ENCODE results near the gene NAP1L1.

NAP1L1 gene

GRCh38 chr12:76083904-76084862 lies at the start of gene NAP1L1:
Gene NAP1L1 (minus strand): TSS chr12:76084685. CDS start chr12:76074219, 10,466 bp downstream.
- DNase-seq = peak; percentile 95

- no peak for DNase-seq
Observed at GRCh38 chr12:76127588-76127987, 43.1 kb upstream of the NAP1L1 start.

- no peak for DNase-seq
Observed at GRCh38 chr12:76124456-76124855, 40.0 kb upstream of the NAP1L1 start.

- DNase-seq = no peak
Observed at GRCh38 chr12:76123259-76124212, 39.1 kb upstream of the NAP1L1 start.

GRCh38 chr12:76119887-76120286 lies 35.4 kb upstream of the NAP1L1 start:
- DNase-seq = no peak

DNA sequence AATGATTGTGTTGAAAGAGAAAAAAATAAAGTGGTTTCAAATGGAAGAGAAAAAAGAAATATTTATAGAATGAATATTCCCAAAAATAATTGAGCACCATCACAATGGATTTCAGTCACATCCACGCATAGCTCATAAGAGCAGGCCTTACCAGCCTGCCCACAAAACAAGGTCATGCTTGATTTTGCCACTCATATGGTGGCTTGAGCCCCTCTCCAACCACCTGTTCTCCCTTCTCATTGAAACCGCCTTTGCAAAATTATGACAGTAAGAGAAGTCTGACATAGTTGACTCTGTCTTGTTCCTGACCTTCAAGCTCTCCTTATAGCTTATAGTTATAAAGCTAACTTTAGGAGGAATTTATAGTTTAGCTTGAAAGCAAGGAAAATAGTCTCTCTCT lies 33.3 kb upstream of the NAP1L1 start:
- DNase-seq = no peak

GRCh38 chr12:76117067-76117691 lies 32.7 kb upstream of the NAP1L1 start:
- no peak for DNase-seq

DNA sequence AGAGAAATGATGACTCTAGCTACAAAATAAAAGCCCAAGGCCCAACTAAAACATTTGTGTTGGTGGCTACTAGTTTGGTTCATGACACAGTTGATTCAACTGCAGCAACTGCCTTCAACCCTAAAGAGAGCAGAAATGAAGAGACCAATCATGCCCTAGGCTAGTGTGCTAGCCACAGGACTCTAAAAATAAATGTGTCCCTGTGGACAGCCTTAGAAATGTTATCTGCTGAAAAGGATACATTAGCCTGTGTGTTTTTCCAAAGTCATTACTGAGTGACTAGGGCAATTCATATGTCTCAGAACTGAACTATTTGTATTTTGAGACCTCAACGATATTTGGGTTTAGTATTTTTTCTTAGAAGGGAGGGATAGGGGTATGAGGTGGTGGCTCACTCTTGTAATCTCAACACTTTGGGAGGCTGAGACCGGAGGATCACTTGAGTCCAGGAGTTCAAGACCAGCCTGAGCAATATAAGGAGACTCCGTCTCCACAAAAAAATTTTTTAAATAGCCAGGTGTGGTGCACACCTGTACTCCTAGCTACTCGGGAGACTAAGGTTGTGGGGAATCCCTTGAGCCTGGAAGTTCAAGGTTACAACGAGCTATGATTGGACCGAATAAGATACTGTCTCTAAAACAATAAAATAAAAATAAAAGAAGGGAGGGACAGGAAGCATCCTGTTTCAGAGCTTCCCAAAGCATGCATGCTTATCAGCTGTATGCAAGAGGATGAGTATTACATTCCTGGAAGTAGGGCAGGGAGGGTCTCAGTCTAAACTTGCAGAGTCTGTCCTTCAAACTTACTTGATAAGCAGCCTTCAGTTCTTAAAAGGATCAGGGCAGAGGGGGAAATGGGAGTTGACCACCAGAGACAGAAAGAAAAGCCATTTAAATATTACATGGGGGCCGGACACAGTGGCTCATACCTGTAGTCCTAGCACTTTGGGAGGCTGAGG lies 29.6 kb upstream of the NAP1L1 start:
- no peak for DNase-seq

GRCh38 chr12:76111209-76111749 lies 26.8 kb upstream of the NAP1L1 start:
- no peak for DNase-seq

GRCh38 chr12:76109879-76110278 lies 25.4 kb upstream of the NAP1L1 start:
- no peak for DNase-seq

GRCh38 chr12:76108356-76108755 lies 23.9 kb upstream of the NAP1L1 start:
- no peak for DNase-seq

GRCh38 chr12:76106631-76107030 lies 22.1 kb upstream of the NAP1L1 start:
- DNase-seq = no peak

- DNase-seq = no peak
Observed at GRCh38 chr12:76103958-76104357, 19.5 kb upstream of the NAP1L1 start.

DNA sequence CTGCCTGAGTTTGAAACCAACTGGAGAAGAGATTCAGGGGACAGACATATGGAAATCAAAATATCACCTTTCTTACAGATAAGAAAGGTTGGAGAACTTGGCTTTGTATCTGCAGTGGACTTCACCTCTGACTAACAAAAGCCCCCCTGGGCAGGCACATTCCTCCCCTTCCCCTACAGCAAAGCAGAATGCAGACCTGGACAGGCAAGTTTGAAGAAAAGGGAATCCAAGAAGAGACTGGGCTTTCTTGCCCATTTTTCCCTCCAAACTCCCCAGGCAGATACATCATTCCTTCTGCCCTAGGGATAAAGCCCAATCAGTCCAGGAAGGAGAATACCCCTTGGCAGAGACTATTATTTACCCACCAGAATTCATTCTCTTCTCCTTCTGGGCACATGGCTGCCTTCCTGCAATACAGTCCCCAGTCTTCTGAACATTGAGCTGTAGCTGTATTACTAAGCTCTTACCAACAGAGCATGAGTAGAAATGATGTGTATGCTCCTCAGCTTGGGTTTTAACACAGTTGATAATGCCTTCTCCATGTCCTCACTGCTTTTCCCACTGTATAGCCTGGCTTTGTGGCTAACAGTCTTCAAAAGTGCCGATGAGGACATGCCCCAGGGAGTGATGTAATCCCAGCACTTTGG lies 17.4 kb upstream of the NAP1L1 start:
- no peak for DNase-seq

- DNase-seq = no peak
Observed at GRCh38 chr12:76096079-76096646, 11.7 kb upstream of the NAP1L1 start.

GRCh38 chr12:76094754-76095153 lies 10.3 kb upstream of the NAP1L1 start:
- DNase-seq = no peak

GRCh38 chr12:76091246-76091754 lies 6.8 kb upstream of the NAP1L1 start:
- DNase-seq = no peak

GRCh38 chr12:76085520-76085868 lies 1.0 kb upstream of the NAP1L1 start:
- DNase-seq = no peak

GRCh38 chr12:76084863-76085519 lies 506 bp upstream of the NAP1L1 start:
- DNase-seq = no peak

Data from activated CD4-positive, CD25-positive, alpha-beta regulatory T cell treated with anti-CD3 and anti-CD28 coated beads, Interleukin-2, amount 50 U/mL, for 72 hours (primary cell).